WI38 (cell line): ENCODE data around the gene ARL4A.
"Not testable (repeated sequence)": the region's sequence is repeated elsewhere in the genome, so short reads cannot be mapped to it uniquely, and the experiment has no call there.

ENCODE experiments used
- H3K4me3 ChIP-seq: 2 replicates; pipeline ENCODE4 v1.5.1; 2011; ENCODE audit warnings: low read depth, mild to moderate bottlenecking, control low read depth, low read length
- TF ChIP-seq, protein P1 (sequence below): IDR thresholded peaks from 2 replicates; pipeline ENCODE4 v1.5.1; 2012; ENCODE audit warnings: low read depth, mild to moderate bottlenecking, control low read depth, low read length

ARL4A gene

DNA sequence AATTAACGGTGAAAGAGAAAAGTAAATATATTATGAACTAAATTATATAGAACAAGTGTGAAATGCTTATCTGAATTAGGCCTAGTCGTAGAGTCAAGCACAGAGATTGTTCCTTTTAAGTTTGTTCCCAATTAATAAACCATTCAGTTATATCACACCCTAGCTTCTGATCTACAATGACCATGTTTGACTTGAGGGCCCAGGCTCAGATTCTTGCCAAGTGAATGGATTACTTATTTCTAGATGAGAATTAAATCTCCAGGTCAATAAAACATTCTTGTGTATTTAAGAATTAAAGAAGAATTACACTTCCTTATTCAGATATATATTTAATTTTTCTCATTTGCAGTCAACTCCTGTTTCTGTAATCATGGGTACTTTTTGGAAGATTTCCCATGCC lies 37.4 kb upstream of the ARL4A start:
- TF ChIP-seq, protein P1, sequence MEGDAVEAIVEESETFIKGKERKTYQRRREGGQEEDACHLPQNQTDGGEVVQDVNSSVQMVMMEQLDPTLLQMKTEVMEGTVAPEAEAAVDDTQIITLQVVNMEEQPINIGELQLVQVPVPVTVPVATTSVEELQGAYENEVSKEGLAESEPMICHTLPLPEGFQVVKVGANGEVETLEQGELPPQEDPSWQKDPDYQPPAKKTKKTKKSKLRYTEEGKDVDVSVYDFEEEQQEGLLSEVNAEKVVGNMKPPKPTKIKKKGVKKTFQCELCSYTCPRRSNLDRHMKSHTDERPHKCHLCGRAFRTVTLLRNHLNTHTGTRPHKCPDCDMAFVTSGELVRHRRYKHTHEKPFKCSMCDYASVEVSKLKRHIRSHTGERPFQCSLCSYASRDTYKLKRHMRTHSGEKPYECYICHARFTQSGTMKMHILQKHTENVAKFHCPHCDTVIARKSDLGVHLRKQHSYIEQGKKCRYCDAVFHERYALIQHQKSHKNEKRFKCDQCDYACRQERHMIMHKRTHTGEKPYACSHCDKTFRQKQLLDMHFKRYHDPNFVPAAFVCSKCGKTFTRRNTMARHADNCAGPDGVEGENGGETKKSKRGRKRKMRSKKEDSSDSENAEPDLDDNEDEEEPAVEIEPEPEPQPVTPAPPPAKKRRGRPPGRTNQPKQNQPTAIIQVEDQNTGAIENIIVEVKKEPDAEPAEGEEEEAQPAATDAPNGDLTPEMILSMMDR, result no peak
- no peak overlapping the region for H3K4me3 ChIP-seq

DNA sequence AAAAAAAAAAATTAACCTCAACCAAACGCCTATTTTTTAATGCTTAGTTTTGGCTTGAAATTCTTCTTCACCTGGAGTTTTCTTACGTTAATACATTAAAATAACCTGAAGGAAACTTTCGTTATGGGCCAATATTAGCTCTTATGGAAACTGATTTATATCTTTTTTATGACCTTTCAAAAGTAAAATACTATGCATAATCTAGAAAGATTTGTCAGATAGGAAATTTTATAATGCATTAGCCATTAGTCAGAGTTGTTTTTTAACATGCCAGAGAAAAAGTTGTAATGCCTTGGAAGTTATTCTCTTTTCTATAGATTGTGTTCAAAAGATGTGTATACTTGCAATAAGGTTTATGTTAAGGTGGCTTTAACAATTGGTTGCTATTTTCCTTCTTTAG lies 34.3 kb upstream of the ARL4A start:
- no peak overlapping the region for H3K4me3 ChIP-seq
- TF ChIP-seq, protein P1, result no peak

DNA sequence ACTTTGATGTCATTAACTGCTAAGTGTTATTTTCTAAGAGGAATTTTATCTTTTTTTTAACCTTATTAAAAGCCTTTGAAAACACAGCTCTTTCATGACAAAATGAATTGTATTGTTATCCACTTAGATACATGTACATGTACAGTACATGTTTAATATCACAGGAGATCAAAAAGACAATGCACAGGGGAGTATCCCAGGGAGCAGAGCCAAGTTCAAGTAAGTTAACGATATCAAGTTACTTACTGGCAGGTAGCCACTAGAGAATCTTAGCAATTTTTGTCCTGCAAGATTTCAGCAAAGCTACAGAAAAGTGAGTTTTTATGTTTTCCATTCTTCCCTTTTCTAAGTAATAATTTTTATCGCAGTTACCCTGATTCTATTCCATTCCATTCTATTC lies 33.9 kb upstream of the ARL4A start:
- TF ChIP-seq, protein P1, result no peak
- H3K4me3 ChIP-seq, result no peak overlapping the region

DNA sequence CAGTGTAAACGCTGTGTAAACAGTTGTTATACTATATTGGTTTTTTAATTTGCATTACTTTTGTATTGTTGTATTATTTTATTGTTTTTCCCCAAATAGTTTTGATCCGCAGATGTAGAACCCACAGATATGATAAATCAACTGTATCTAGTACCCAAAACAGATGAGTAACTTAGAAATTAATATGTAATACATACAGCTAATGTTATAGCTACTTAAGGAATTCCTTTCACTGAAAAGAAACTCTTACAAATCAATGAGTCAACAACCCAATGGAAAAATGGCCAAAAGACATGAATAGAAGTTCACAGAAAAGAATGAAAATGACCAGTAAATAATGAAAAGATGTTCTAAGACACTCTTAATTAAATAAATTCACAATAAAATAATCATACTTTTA lies 32.3 kb upstream of the ARL4A start:
- TF ChIP-seq, protein P1, result no peak
- no peak overlapping the region for H3K4me3 ChIP-seq

DNA sequence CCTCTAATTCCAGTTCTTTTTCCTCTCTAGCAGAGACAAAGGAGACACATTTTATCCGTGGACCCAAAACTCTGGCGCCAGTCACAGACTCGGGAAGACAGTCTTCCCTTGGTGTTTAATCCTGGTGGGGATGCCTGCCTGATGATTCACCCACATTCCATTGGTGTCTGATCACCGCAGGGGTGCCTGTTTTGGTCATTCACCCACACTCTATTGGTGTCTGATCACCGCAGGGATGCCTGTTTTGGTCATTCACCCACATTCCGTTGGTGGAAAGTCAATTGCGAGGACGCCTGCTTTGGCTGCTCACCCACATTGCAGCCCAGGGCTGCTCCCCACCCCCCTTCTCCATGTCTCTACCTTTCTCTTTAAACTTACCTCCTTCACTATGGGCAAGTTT lies 27.0 kb upstream of the ARL4A start:
- not testable (repeated sequence) for H3K4me3 ChIP-seq

DNA sequence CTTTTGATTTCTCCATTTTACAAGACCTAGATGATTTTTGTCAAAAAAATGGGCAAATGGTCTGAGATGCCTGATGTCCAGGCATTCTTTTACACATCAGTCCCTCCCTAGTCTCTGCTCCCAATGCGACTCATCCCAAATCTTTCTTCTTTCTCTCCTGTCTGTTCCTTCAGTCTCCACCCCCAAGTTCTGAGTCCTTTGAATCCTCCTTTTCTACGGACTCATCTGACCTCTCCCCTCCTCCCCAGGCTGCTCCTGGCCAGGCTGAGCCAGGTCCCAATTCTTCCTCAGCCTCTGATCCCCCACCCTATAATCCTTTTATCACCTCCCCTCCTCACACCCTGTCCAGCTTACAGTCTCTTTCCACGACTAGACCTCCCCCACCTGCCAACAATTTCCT lies 26.4 kb upstream of the ARL4A start:
- not testable (repeated sequence) for H3K4me3 ChIP-seq

DNA sequence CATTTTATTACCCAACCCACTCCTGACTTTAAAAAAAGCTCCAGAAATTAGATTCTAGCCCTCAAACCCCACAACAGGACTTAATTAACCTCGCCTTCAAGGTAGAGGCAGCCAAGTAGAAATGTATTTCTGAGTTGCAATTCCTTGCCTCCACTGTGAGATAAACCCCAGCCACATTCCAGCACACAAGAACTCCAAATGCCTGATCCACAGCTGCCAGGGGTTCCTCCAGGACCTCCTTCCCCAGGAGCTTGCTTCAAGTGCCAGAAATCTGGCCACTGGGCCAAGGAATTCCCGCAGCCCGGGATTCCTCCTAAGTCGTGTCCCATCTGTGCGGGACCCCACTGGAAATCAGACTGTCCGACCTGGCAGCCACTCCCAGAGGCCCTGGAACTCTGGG lies 25.9 kb upstream of the ARL4A start:
- TF ChIP-seq, protein P1, result no peak

DNA sequence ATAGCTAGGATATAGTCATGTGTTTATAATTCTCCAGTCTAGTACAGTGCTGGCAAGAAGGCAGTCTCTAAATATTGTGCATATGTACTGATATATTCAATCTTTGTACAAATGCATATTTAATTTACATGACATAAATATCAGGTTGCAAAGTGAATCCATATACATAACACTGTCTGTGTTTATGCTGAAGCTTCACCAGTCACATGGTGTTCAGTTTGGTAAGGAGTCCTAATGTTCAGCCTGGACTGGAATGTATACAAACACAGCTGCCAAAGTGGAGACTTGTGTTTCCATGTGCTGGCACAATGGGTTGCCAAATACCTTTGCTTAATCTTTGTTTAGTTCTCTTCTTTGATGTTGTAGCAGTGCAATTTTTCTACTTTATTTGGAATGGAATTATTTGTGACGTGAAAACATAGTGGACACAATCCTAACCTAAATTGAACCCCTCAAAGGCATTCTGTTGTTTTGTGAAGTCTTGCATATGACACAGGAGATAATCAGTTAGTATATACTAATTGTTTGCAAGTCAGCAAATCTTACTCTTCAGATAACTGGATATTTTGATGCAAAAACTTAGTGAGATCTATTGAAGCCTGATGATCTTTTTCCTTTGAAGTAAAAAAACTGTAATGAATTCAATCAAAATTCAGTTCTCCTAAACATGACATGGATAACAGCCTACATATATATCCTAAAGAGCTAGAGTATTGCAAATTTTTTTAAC lies 17.3 kb upstream of the ARL4A start:
- TF ChIP-seq, protein P1, result no peak
- H3K4me3 ChIP-seq, result no peak overlapping the region

More for the DNA sequence above, 25.9 kb upstream of the ARL4A start:
- H3K4me3 ChIP-seq, result no peak overlapping the region
